ENCODE measurements around the gene POFUT1. TPM values are rescaled to one million over a fixed set of nuclear protein-coding genes. Genes with fewer than 3 reads are reported as not detected.

Gene POFUT1
- total RNA-seq, 1 experiment from 2014 or later, result 51.3 TPM

DNA sequence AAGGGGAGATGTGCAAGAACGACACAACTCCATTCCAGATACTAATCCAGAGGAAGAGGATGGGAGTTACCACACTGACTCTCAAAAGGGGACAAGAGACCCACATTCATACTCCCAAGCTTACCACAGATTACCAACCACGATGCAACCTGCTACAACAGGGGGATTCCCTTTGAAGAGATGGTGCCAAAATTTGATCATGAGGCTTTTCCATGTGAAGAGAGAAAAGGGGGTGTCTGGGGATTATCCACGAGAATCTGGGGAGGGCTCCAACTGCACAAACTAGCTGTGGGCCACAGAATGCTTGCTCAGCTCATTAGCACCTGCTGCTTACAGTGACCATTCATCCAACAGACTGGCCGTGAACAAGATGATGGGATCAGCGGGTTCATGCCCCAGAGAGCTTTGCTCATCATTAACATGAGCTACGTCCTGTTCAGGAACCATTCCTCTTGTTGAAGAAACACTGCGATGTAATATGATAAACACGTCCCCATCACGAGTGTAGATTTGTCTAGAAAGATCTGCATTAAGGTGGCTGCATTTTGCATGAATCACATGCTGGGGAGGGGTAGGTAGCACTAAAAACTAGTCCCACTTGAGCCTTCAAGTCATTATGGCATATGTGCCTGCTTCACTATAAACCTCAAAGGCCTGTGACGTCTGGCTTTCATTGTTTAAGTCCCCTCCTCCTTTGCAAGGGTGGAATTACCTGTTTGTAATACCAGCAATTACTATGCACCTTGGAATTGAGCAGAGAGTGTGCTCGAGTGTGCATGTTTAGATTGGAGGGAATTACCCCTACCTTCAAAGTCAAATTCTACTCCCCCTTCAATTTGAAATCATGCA lies 4.1 kb upstream of the POFUT1 start:
- ChIA-PET POLR2A (ENCODE audit: unreplicated experiment) (no interaction called here), CTCF (no interaction called here)
- H3K9me3 ChIP-seq (ENCODE audit: insufficient read depth, low read depth), result no peaks in the 10 kb centered on the region
- BruUV-seq (replicated peaks), result no TSS peak
- H3K79me2 ChIP-seq (ENCODE audit: low read depth), result peaks cover 66% of the 10 kb centered on the region
- H2AFZ ChIP-seq, result no peak overlapping the region
- peaks cover 12% of the 10 kb centered on the region for H3K36me3 ChIP-seq (ENCODE audit: low read depth)
- peaks cover 51% of the 10 kb centered on the region for H4K20me1 ChIP-seq (ENCODE audit: insufficient read depth)
- no peak overlapping the region for H3K4me3 ChIP-seq
- H3K4me1 ChIP-seq (replicated peaks; ENCODE audit: insufficient read depth), result peaks cover 33% of the 10 kb centered on the region
- DNase-seq, result peak in 1 of 2 experiments; percentile 9
- TF ChIP-seq EZH2 (IDR thresholded peaks at IDR 0.05; ENCODE audit: low read depth), result no peak
- TF ChIP-seq, protein P1, sequence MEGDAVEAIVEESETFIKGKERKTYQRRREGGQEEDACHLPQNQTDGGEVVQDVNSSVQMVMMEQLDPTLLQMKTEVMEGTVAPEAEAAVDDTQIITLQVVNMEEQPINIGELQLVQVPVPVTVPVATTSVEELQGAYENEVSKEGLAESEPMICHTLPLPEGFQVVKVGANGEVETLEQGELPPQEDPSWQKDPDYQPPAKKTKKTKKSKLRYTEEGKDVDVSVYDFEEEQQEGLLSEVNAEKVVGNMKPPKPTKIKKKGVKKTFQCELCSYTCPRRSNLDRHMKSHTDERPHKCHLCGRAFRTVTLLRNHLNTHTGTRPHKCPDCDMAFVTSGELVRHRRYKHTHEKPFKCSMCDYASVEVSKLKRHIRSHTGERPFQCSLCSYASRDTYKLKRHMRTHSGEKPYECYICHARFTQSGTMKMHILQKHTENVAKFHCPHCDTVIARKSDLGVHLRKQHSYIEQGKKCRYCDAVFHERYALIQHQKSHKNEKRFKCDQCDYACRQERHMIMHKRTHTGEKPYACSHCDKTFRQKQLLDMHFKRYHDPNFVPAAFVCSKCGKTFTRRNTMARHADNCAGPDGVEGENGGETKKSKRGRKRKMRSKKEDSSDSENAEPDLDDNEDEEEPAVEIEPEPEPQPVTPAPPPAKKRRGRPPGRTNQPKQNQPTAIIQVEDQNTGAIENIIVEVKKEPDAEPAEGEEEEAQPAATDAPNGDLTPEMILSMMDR (conservative IDR thresholded peaks at IDR 0.05), result no peak
- peaks cover 12% of the 10 kb centered on the region; the same call in 1 of the 2 replicates for H3F3A ChIP-seq (ENCODE audit: insufficient read depth, low read depth)
- intact Hi-C loops (cut with micrococcal nuclease; ENCODE audit: unreplicated experiment), result no loop called here
- no peaks in the 10 kb centered on the region for H3K27me3 ChIP-seq (ENCODE audit: insufficient read depth, low read depth)
- peak overlapping the region; percentile 23; the same call in 1 of the 2 replicates for H3K27ac ChIP-seq
- H3K9me2 ChIP-seq (ENCODE audit: insufficient read depth), result no peaks in the 10 kb centered on the region
- no peak overlapping the region for H3K4me2 ChIP-seq

DNA sequence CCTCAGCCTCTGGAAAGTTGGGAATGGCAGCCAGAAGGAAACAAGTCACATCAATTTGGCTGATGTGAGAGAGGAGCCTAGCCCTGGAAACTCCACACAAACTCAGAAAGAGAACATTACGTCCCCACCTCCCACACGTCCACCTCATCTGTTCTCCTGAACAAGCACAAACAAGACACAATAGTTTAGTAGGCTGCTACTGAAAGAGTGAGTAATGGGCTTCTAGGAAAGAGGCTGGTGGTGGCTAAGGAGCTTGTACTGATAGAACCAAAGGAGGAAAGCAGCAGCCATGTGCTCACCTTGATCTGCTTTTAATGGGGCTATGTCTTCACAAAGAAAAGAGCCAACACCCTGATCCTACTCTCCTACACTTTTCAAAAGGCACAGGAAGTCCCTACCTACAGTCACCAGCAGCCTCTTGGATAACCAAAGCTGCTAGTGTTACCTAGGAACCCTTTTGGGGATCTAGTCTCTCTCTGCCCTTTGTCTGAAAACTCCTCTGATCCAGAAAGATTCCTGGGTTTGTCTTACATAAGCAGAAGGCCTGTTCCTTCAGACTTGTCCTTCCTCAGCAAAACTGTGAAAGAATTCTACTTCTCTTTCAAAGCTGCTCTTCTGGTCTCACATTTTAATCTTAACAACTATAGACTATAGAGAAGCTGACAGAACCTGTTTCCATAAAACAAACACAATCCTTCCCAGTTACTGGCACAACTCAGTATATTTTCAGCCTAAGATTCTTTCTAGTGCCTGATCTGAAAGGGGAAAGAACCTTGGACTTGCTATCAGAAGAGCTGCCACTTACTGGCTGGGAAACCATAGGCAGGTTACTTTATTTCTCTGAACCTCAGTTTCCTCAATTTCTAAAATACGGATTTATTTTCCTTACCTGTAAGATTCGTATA lies 3.2 kb upstream of the POFUT1 start:
- POLR2A ChIA-PET (ENCODE audit: unreplicated experiment), result interaction anchor here (0.6 kb wide), 1 partner anchor 271 kb away, joined by 3 read pairs; no protein-coding TSS in a partner anchor
- H3K4me2 ChIP-seq, result peak overlapping the region; percentile 99
- no TSS peak for BruUV-seq (replicated peaks)
- H2AFZ ChIP-seq, result no peak overlapping the region
- TF ChIP-seq EZH2 (IDR thresholded peaks at IDR 0.05; ENCODE audit: low read depth), result no peak
- TF ChIP-seq, protein P1 (conservative IDR thresholded peaks at IDR 0.05), result no peak
- intact Hi-C loops (cut with micrococcal nuclease; ENCODE audit: unreplicated experiment), result loop anchor here (5.0 kb wide), 2 partner anchors 73 to 128 kb away; partner anchors contain the start of gene KIF3B
- peaks cover 41% of the 10 kb centered on the region for H3K4me1 ChIP-seq (replicated peaks; ENCODE audit: insufficient read depth)
- no peaks in the 10 kb centered on the region for H3K27me3 ChIP-seq (ENCODE audit: insufficient read depth, low read depth)
- H3F3A ChIP-seq (ENCODE audit: insufficient read depth, low read depth), result peaks cover 20% of the 10 kb centered on the region; the same call in 1 of the 2 replicates
- H3K27ac ChIP-seq, result peak overlapping the region; percentile 23
- H4K20me1 ChIP-seq (ENCODE audit: insufficient read depth), result peaks cover 42% of the 10 kb centered on the region
- peaks cover 71% of the 10 kb centered on the region for H3K79me2 ChIP-seq (ENCODE audit: low read depth)
- peaks cover 12% of the 10 kb centered on the region for H3K36me3 ChIP-seq (ENCODE audit: low read depth)
- CTCF ChIA-PET, result no interaction called here
- H3K4me3 ChIP-seq, result no peak overlapping the region
- DNase-seq, result peak in 1 of 2 experiments; percentile 45
- no peaks in the 10 kb centered on the region for H3K9me2 ChIP-seq (ENCODE audit: insufficient read depth)
- no peaks in the 10 kb centered on the region for H3K9me3 ChIP-seq (ENCODE audit: insufficient read depth, low read depth)

All from PC-9 (cell line).